PC-9 (cell line): ENCODE data around the gene ITGA5.

Experiments
- CTCF ChIP-seq: fragments of 200-600 bp; sonication (generic); conservative IDR thresholded peaks from 2 replicates; pipeline ENCODE4 v1.6.1; 2017; ENCODE audit warnings: mixed run types, antibody characterized with exemption, mild to moderate bottlenecking, moderate library complexity
- EZH2 ChIP-seq: fragments of 200-600 bp; sonication (generic); IDR thresholded peaks from 2 replicates; pipeline ENCODE4 v1.8.0; 2017; ENCODE audit warnings: antibody characterized with exemption, low read depth

GRCh38 chr12:54392485-54393206 lies 26.4 kb downstream of the ITGA5 start:
- TF ChIP-seq CTCF (no peak), EZH2 (no peak)
